Ammon's horn (tissue), 1 donor: ENCODE data around the gene CRIP2.

ENCODE experiments used
- DNase-seq: peaks from one replicate; pipeline ENCODE4 v3.0.0-alpha.2; 2016; ENCODE audit warnings: low spot score

CRIP2 gene

DNA sequence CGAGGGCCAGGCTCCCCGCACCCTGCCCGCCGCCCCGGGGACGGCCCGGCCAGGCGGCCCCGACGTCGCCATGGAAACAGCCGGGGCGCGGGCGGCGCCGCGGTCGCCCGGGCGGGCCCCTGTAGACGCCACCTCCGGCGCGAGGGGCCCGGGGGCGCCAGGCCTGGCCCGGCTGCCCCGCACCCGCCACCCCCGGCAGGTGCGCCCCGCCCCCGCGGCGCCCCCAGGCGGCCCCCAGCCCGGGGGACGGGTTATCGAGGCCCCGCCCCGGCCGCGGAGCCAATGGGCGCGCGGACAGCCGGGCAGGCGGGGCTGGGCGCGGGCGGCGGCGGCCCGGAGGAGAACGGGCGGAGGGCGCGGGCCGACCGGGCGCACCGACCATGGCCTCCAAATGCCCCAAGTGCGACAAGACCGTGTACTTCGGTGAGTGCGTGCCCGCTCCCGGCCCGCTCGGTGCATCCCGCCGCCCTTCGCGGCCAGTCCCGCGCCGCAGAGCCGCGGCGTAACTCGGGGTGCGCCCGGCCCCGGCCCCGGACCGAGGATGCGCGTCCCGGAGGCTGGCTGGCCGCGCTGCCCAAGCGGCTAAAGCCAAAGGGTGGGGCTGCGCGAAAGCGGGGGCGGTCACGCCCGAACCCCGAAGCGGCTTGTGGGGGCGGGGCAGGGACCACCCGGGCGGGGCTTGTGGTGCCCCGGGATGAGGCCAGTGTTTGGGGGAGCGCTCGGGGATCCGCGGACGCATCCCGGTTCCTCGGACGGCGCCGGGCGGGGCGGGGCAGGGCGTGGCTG is at the start of gene CRIP2:
Gene CRIP2, plus strand, starts transcription at position 339 of the 786 bp plus-strand sequence. Its CDS starts 42 bp downstream, at position 381.
- no peak for DNase-seq

DNA sequence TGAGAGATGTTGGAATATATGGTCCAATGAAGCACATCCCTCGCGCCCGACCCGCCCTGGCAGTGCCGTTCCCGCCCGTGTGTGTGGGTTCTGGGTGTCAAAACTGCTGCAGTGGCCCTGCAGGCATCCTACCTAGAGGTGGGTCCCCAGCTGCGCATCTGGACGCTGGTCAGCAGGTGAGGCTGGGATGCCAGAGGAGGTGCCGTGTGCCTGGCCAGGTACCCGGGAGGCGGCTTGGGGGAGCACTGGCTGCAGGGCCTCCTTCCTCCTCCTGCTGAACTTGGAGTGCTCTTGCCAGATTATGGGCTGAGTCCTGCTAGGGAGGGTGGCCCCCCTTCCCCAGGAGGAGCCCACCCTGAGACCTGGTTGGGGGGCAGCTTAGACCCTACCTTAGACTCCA is 49.8 kb upstream of the CRIP2 start:
- no peak for DNase-seq

DNA sequence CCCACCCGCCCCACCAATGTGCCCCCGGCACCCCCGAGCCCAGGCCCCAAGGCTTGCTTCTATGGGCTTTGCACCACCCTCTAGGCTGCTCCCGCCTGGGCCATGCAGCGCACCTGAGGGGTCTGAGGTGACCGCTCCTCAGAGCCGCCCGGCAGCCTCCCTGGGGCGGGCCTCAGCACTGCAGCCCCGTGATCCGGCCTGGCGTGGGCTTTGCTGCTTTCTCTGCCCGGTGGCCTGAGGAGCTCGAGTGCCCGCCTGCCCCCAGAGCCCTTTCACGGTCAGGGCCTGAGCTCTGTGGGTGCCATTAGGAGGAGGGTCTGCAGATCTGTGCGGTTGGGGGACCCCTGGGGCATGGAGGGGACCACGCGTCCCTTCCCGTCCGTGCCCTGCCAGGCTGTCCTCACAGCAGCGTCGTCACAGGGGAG is 48.8 kb upstream of the CRIP2 start:
- no peak for DNase-seq

GRCh38 chr14:105426416-105427130 is 48.0 kb upstream of the CRIP2 start:
- DNase-seq, result no peak

GRCh38 chr14:105427412-105427811 is 47.2 kb upstream of the CRIP2 start:
- DNase-seq, result no peak

- DNase-seq, result no peak
Observed at GRCh38 chr14:105427936-105428485, 46.6 kb upstream of the CRIP2 start.

- DNase-seq, result no peak
Observed at GRCh38 chr14:105430042-105430441, 44.6 kb upstream of the CRIP2 start.

- no peak for DNase-seq
Observed at GRCh38 chr14:105430565-105430964, 44.1 kb upstream of the CRIP2 start.

GRCh38 chr14:105431256-105431655 is 43.4 kb upstream of the CRIP2 start:
- no peak for DNase-seq

DNA sequence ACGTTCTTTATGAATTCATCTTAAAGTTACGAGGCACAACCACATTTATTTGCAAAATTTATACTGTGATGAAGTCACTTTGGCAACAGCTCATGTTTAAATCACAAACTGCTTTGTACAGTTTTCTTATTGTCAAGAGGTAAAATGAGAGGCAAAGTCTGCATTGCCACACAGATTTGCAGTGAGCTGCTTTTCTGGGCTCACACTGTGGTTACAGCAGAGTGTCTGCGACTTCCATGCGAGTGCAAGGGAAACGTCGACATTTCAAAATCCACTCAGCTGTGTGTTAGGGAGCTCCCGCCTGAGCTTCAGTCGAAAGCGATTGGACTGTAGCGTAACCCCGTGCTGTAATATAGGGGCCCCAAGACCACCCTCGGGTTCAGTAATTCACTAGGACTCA is 42.0 kb upstream of the CRIP2 start:
- DNase-seq, result no peak

- no peak for DNase-seq
Observed at GRCh38 chr14:105433161-105433605, 41.4 kb upstream of the CRIP2 start.

DNA sequence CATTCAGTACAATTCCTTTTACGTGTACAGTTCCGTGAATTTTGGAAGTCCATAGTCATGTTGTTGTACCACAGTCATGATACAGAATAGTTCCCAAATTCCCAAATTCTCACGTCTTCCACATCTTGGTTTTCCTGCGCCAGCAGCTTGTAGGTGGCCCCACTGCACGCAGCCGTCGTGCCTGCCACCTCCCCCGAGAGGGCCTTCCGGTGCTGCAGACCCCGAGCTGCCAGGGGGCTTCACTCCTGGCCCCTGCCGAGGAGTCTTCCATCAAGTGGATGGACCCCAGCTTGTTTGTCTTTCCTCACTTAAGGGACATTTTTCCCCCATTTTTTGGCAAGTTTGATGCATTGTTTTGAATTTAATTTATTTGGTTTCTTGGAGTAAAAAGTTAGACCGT is 38.2 kb upstream of the CRIP2 start:
- no peak for DNase-seq

GRCh38 chr14:105436891-105437722 is 37.5 kb upstream of the CRIP2 start:
- DNase-seq, result no peak

DNA sequence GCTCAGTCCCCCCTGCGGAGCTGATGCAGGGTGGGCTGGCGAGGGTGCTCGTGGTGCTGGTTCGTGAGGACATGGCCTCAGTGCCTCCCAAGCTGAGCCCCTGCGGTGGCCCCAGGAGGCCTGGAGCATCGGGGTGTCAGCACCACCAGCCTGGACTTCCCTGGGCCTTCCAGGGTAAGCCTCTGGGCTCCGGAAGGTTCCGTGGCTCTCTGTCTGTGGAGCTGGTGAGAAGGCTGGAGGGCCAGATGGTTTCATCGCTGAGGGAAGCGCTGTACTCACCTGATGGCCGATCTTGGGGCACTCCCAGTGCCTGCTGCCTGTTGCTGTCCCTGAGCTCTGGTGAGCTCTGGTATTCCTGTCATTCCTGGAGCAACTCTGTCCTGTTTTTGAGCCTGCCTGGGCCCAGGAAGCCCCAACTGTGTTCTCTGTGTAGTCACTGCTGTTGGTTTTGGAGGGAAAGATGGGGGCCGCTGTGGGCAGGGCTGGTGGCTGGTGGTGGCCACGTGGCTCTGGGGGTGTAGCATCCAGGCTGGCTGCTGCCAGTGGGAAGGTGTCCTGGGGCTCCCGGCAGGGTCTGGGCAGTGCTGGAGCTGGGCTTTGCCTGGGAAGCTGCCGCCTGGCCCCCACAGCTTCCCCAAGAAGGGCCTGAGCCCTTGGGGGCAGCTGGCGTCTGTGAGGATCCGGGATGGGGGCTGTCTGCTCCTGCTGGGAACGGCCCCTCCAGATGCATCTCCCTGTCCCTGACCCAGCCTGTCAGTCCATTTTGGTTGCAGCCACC is 36.7 kb upstream of the CRIP2 start:
- no peak for DNase-seq

DNA sequence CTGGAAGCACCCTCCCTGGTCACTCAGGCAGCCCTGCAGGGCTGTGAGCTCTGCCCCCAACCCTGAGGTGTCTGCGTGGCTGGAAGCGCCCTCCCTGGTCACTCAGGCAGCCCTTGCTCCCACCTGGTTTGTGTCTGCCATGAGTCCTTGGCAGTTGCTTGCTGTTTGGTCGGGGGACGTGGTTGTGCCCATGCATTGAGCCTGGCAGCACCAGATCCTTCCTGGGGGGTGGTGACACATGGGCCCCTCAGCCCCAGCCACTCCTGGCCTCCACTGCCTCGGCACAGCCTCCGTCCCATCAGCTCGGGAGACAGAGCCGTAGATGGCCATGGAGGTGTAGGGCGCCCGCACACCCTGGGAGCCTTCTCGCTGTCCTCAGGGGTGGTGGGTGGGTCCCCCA is 35.4 kb upstream of the CRIP2 start:
- DNase-seq, result no peak

DNA sequence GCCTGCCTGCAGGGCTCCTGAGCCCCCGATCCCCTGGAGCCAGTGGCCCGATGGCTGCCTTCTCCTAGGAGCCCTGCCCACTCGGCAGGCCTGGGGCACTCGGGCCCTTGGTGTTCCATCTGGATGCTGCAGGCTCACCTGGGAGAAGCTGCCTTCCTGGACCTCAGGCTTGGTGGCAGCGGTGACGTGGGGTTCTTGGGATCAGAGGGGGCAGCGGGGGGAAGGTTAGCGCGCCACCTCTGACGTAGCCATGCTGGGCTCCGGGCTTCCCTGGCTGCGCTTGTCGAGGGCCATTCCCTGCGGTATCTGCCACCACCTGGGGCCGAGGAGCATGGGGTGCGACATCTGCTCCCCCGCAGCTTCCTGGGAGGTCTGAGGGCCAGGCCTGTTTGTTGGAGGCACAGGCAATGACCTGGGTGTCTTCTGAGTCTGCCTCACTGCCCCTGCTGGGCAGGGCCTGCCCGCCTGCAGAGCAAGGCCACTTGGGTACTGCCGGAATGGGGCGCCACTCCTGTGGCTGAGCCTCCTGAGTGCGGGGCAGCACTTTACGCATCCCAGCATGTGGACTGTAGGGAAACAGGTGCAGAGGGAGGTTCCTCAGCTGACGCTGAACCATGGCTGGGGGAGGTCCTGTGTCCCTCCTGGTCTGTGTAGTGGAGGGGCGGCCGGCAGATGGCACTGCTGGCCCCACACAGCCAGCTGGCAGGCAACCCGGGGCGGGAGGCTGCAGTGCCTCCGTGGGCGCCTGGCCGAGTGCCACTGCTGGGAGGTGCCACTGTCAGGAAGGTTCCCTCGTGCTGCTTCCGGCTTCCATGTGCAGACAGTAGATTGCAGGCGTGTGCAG is 34.7 kb upstream of the CRIP2 start:
- DNase-seq, result peak; percentile 37

DNA sequence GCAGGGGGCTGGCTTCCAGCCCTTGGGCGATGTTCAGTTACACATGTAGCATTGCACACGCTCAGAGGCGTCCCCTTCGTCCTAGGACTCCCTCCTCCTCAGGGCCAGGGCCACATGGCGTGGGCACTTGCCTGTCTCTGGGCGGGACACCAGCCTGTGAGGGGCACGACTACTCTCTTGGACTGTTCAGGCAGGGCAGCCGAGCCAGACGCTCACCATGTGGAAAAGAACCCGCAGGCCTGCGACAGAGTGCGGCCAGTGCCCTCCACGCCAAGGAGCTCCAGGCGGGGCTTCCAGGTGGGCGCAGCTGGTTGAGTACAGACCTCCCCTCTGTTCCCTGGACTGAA is 34.1 kb upstream of the CRIP2 start:
- no peak for DNase-seq

DNA sequence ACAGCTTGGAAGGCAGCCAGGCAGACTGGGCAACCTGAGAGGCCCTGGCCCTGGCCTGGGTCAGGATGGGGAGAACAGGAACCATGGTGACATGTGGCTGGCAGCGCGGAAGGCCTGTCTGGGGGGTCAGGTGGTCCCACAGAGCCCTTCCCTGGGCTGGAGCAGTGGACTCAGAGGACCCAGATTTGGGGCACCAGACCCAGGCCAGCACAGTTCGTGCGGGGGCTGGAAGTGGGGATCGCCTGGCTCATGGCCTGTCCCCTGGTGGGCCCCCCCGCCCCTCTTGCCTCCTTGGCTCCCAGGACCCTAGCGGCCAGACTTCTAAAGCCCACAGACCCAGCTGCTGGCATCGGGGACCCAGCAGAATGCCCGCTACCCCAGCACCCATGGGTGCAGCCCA is 33.6 kb upstream of the CRIP2 start:
- no peak for DNase-seq

DNA sequence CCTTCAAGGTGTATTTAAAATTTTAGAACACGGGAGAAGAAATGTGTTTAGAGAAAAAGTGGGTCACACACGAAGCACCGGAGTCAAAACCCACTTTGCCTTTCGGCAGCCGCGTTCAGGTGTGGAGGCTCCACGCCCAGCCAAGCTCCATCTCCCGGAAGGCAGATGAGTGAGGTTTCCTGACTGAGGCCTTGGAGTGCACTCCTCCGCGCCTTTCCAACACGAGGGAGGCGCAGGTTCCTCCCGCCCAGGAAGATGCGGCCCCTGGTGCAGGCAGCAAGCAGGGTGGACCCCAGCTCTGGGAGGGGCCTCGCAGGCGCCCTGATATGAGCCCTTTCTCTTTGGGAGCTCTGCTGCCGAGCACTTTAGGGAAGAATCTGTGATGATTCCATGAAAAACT is 32.5 kb upstream of the CRIP2 start:
- no peak for DNase-seq

DNA sequence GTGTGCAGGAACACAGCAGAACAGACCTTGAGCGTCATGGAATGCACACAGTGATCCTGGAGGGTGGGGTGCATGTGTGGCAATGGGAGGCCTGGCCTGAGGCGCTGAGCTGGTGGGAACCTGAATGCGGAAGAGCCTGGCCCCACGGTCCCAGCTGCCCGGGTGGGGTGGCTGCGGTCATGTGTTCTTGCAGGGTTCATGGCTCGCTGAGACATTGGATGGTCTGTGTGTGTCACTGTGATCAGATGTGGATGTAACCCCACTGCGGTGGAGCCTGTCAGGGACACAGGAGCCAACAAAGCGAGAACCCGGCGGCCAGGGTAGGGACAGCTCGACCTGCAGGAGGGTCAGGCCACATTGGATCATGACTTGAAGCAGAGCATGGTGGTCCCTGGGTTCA is 31.8 kb upstream of the CRIP2 start:
- DNase-seq, result no peak

DNA sequence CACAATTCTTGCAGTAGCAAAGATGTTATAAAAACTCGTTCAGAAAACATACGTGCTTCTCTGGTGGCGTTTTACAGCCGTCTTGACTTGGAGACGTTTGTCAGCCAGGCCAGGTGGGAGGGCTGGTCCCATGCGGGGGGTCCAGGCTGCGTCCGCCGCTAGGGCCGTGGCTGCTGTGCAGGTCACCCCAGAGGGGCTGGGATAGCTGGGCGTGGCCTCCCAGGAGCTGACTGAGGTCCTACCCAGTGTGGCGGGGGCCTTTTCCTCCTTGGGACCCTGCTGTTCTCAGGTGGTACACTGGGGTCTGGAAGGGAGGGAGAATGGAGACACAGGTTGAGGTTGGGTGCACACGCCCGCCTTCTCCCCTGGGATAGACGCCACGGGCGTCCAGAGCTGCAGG is 29.8 kb upstream of the CRIP2 start:
- DNase-seq, result no peak
